Measurements from ENCODE around the gene RADIL.
A peak's percentile ranks its signal among the peaks of the same experiment; 100 is the strongest.
"Not testable (repeated sequence)": the region's sequence is repeated elsewhere in the genome, so short reads cannot be mapped to it uniquely, and the experiment has no call there.

RADIL gene

GRCh38 chr7:4883372-4884144 lies at the start of gene RADIL:
RADIL (minus strand) TSS chr7:4883716; CDS start chr7:4878139, 5,577 bp downstream.
- DNase-seq, result peak; percentile 96

GRCh38 chr7:4931943-4932342 lies 48.4 kb upstream of the RADIL start:
- DNase-seq, result no peak

- no peak for DNase-seq
Measured at GRCh38 chr7:4929005-4929404, 45.5 kb upstream of the RADIL start.

GRCh38 chr7:4928445-4928844 lies 44.9 kb upstream of the RADIL start:
- DNase-seq, result no peak

- no peak for DNase-seq
Measured at GRCh38 chr7:4919969-4920766, 36.7 kb upstream of the RADIL start.

GRCh38 chr7:4916113-4916512 lies 32.6 kb upstream of the RADIL start:
- no peak for DNase-seq

- no peak for DNase-seq
Measured at GRCh38 chr7:4911111-4911828, 27.8 kb upstream of the RADIL start.

GRCh38 chr7:4906682-4907081 lies 23.2 kb upstream of the RADIL start:
- DNase-seq, result no peak

GRCh38 chr7:4905171-4905570 lies 21.7 kb upstream of the RADIL start:
- DNase-seq, result no peak

GRCh38 chr7:4904346-4904745 lies 20.8 kb upstream of the RADIL start:
- no peak for DNase-seq

- DNase-seq, result no peak
Measured at GRCh38 chr7:4895766-4896165, 12.2 kb upstream of the RADIL start.

GRCh38 chr7:4894482-4894881 lies 11.0 kb upstream of the RADIL start:
- DNase-seq, result no peak

GRCh38 chr7:4893929-4894475 lies 10.5 kb upstream of the RADIL start:
- DNase-seq, result no peak

- DNase-seq, result not testable (repeated sequence)
Measured at GRCh38 chr7:4893188-4893587, 9.7 kb upstream of the RADIL start.

- not testable (repeated sequence) for DNase-seq
Measured at GRCh38 chr7:4891522-4891921, 8.0 kb upstream of the RADIL start.

- no peak for DNase-seq
Measured at GRCh38 chr7:4889682-4890081, 6.2 kb upstream of the RADIL start.

GRCh38 chr7:4888161-4888560 lies 4.6 kb upstream of the RADIL start:
- no peak for DNase-seq

GRCh38 chr7:4886671-4887070 lies 3.2 kb upstream of the RADIL start:
- DNase-seq, result no peak

GRCh38 chr7:4885317-4885807 lies 1.8 kb upstream of the RADIL start:
- DNase-seq, result no peak

- DNase-seq, result no peak
Measured at GRCh38 chr7:4884164-4884563, 648 bp upstream of the RADIL start.

GRCh38 chr7:4883033-4883371 lies 514 bp downstream of the RADIL start:
- DNase-seq, result no peak

GRCh38 chr7:4882169-4883032 lies 1.1 kb downstream of the RADIL start:
- peak; percentile 22 for DNase-seq

Measured in hematopoietic multipotent progenitor cell treated with erythropoietin and hydrocortisone succinate and interleukin-3 and kit ligand, for 6 days (in vitro differentiated cells).